HUES6 (cell line): ENCODE data around the gene DPYSL5.

ENCODE experiments used
- H3K27ac ChIP-seq: 2 replicates; pipeline ENCODE4 v1.7.0; 2013; ENCODE audit warnings: low read depth, mild to moderate bottlenecking, low read length, inconsistent platforms
- H3K27me3 ChIP-seq: 2 replicates; pipeline ENCODE4 v1.6.1; 2013; ENCODE audit warnings: low read length; ENCODE audit not compliant: control insufficient read depth, insufficient read depth
- H3K36me3 ChIP-seq: 2 replicates; pipeline ENCODE4 v1.6.1; 2013; ENCODE audit warnings: low read length; ENCODE audit not compliant: control insufficient read depth, insufficient read depth
- H3K4me1 ChIP-seq: 2 replicates; pipeline ENCODE4 v1.6.1; 2013; ENCODE audit warnings: low read length; ENCODE audit not compliant: control insufficient read depth, insufficient read depth
- H3K4me3 ChIP-seq: 2 replicates; pipeline ENCODE4 v1.5.1; 2013; ENCODE audit warnings: low read depth, low read length
- H3K9ac ChIP-seq: one replicate; pipeline ENCODE4 v1.6.1; 2013; ENCODE audit warnings: mild to moderate bottlenecking, low read length
- H3K9me3 ChIP-seq: 2 replicates; pipeline ENCODE4 v1.6.1; 2013; ENCODE audit warnings: low read depth, low read length; ENCODE audit not compliant: control insufficient read depth, insufficient read depth

The DPYSL5 gene

DNA sequence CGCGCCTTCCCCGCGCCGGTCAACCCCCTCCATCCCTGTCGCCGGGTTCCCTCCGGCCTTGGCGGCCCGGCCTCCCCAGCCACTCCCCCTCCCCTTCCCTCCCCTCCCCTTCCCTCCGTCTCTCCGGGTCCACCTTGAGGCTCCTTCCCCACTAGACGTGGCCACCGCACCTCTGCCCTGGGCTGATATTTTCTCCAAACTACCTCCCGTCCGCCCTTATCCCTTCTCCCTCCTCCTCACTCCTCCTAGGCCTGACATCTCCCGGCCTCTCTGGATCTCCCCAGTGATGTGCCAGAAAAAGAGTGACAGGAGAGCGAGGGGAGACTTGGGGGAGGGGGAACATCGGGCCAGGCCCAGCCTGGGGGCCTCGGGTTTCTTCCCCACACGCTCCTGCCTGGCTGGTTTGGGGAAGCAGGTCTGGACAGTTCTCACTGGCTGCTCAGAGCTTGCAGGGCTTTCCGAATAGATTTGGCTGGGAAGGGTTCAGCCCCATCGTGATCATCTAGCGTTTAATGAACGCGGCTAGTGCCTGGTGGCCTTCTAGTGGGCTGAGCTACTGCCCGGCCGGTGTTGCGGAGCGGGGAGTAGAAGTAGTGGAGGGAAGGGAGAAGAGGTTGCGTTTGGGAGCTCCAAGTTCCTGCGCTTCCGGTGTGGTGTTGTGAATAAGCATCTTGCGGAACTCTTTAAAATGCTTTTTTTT is 123.1 kb downstream of the DPYSL5 start:
- peak overlapping the region; percentile 65 for H3K4me3 ChIP-seq
- no peaks in the 10 kb centered on the region for H3K9me3 ChIP-seq
- H3K27ac ChIP-seq: no peak overlapping the region
- H3K36me3 ChIP-seq: no peaks in the 10 kb centered on the region
- no peaks in the 10 kb centered on the region; the same call in 1 of the 2 replicates for H3K4me1 ChIP-seq
- peaks cover 47% of the 10 kb centered on the region for H3K27me3 ChIP-seq
- peak overlapping the region; percentile 14 for H3K9ac ChIP-seq

DNA sequence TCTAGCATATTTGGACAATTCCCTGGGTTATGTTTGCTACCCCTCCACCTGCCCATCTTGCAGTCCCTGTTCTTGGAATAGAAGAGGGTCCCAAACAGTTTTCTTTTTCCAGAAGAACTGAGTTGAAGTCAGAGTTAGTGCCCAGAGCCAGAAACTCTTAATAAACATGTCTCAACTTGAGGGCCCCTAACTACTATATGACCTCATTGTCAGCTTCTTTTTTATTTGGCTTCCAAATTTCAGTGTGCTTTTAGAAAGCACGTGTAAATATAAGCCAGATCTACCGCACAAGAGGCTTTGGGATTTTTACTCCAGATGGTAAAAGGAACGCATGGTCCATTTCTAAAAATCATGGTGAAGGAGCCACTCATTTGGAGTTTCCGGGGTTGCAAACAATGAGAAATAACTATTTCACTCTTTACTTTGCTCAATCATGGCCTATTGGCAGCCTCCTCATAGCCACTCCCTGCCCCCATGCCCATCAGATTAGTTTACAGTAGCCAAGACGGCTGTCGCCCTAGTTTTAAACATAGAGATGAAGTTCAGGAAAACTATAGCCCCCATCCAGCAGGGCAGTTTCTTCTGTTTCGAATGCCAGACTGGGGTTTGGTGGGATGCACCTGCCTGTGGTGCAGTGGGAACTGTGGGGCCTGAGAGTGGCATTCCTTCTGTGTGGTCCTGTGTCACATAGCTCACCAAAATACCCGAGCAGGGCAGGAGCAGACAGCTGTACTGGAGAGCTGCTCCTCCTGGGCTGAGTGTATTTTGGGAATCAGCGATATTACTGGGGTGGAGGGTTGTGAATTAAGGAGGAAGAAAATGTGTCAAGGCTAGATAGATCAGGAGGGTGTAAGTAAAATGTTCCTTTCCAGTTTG is 124.2 kb downstream of the DPYSL5 start:
- H3K36me3 ChIP-seq: no peaks in the 10 kb centered on the region
- H3K4me1 ChIP-seq: no peaks in the 10 kb centered on the region; the same call in 1 of the 2 replicates
- H3K9ac ChIP-seq: no peak overlapping the region
- peaks cover 47% of the 10 kb centered on the region for H3K27me3 ChIP-seq
- H3K27ac ChIP-seq: no peak overlapping the region
- no peaks in the 10 kb centered on the region for H3K9me3 ChIP-seq
- 0 out of 2 replicates have a peak overlapping the region, but pooled peaks have one; percentile 65 for H3K4me3 ChIP-seq

DNA sequence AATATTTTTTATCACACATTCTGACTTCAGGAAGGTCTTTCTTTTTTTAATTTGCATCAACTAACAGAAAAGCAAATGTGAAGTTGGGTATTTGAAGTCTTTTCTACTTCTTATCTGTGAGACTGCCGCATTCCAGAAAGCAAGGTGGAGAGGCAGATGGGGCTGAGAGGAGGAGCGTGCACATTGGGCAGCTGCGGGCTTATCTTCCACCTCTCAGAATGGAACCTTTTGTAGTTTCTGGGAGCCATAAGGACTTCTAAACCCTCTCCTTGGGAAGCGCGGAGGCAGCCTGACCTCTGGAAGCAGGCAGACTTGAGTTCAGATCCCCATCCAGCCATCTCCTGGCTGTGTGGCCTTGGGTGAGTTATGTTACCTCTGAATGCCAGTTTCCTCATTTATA is 126.4 kb downstream of the DPYSL5 start:
- Histone ChIP-seq H3K9me3 (no peaks in the 10 kb centered on the region), H3K27ac (no peak overlapping the region)

DNA sequence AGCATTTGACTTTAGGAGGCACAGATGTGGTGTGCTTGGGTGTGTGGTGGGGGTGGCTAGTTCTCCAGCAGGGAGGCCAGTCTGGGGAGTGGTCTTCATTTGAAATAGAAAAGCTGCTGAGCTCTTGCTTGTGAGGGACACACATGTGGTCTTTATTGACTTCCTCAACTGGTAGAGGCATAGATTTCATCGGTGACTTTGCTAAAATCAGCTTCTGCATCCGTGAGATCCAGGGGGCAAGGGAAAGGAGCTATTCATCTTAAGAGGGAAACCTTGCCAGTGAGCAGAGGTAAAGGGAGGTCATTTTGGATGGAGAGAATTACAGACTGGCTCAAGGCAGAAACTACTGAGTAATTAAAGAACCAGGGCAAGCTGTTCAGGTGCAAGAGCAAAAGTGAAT is 127.2 kb downstream of the DPYSL5 start:
- Histone ChIP-seq H3K9ac (no peak overlapping the region), H3K36me3 (no peaks in the 10 kb centered on the region), H3K27me3 (peaks cover 25% of the 10 kb centered on the region), H3K4me3 (no peak overlapping the region), H3K27ac (no peak overlapping the region), H3K9me3 (no peaks in the 10 kb centered on the region), H3K4me1 (no peaks in the 10 kb centered on the region; the same call in 1 of the 2 replicates)

More for the DNA sequence above, 126.4 kb downstream of the DPYSL5 start:
- Histone ChIP-seq H3K9ac (no peak overlapping the region), H3K36me3 (no peaks in the 10 kb centered on the region), H3K27me3 (peaks cover 31% of the 10 kb centered on the region), H3K4me1 (no peaks in the 10 kb centered on the region; the same call in 1 of the 2 replicates), H3K4me3 (no peak overlapping the region)

- H3K27ac ChIP-seq: no peak overlapping the region
- peaks cover 24% of the 10 kb centered on the region for H3K27me3 ChIP-seq
- no peaks in the 10 kb centered on the region for H3K36me3 ChIP-seq
- H3K4me3 ChIP-seq: no peak overlapping the region
- H3K4me1 ChIP-seq: no peaks in the 10 kb centered on the region; the same call in 1 of the 2 replicates
- no peaks in the 10 kb centered on the region for H3K9me3 ChIP-seq
- no peak overlapping the region for H3K9ac ChIP-seq
Measured at GRCh38 chr2:26975656-26976055, 127.7 kb downstream of the DPYSL5 start.

DNA sequence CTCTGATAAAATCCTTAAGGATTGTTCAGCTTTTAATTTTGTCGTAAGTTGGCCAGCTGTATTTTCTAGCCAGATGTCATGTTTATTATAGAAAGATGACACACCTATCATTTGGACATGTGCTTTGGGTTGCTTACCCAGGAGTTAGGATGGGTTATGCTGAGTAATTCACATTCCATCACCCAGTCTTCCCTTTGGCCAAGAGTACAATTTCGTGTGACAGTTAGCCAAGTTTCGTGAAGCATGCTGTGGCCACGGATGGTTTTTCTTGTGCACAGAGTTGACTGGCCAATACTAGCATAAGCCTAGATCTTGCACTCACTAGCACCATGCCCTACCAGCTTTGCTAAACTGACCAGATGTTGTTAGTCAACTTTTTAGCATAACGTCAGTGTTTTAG is 128.3 kb downstream of the DPYSL5 start:
- Histone ChIP-seq H3K27me3 (peaks cover 20% of the 10 kb centered on the region), H3K9me3 (no peaks in the 10 kb centered on the region), H3K4me3 (no peak overlapping the region), H3K36me3 (no peaks in the 10 kb centered on the region), H3K27ac (no peak overlapping the region), H3K9ac (no peak overlapping the region), H3K4me1 (no peaks in the 10 kb centered on the region; the same call in 1 of the 2 replicates)

DNA sequence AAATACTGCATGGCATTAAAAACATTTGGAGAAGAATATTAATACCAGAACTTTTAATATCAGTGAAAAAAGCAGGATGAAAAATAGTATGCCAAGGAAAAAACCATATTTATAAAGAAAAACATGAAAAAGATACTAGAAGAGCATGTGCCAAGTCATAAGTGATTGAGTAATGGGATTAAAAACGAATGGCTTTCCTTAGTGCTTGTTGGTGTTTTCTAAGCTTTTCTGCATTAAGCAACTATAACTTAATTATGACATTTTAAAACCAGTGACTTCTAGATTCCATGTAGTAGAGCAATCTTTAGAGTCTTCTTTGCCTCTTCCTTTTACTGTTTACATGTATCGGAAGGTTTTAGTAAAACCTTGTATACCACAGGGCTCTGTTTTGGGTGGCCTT is 129.1 kb downstream of the DPYSL5 start:
- no peaks in the 10 kb centered on the region for H3K9me3 ChIP-seq
- H3K9ac ChIP-seq: no peak overlapping the region
- H3K27me3 ChIP-seq: peaks cover 12% of the 10 kb centered on the region
- H3K4me3 ChIP-seq: no peak overlapping the region
- no peak overlapping the region for H3K27ac ChIP-seq
- no peaks in the 10 kb centered on the region; the same call in 1 of the 2 replicates for H3K4me1 ChIP-seq
- no peaks in the 10 kb centered on the region for H3K36me3 ChIP-seq

DNA sequence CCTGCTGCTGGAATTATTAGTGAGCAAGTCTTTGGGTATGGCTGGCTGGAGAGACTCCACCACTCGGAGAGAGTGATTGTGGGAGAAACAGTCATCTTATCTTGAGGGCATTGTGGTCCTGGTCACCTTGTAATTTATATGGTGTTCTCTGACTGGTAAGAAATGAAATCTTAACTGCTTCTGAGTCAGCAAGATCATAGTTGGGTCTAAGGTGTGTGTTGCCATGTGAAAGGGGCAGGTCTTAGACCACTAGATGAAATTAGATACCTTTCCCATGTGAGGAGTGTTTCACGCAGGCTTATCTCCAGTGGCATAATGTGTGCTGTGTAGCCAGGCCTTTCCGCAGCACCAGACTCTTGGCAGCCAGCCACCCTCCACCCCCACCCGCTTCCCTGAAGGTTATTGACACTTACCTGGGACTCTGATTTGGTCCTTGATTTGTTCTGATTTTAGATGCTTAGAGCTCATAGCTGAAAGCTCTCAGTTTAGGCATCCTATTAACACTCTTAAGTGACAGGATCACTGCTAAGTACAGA is 130.2 kb downstream of the DPYSL5 start:
- Histone ChIP-seq H3K36me3 (no peaks in the 10 kb centered on the region), H3K4me3 (no peak overlapping the region), H3K27me3 (peaks cover 1% of the 10 kb centered on the region; the same call in 1 of the 2 replicates), H3K27ac (no peak overlapping the region), H3K9me3 (no peaks in the 10 kb centered on the region), H3K4me1 (no peaks in the 10 kb centered on the region; the same call in 1 of the 2 replicates), H3K9ac (no peak overlapping the region)

- Histone ChIP-seq H3K36me3 (no peaks in the 10 kb centered on the region), H3K9ac (no peak overlapping the region), H3K27me3 (no peaks in the 10 kb centered on the region), H3K27ac (no peak overlapping the region), H3K4me3 (no peak overlapping the region), H3K4me1 (no peaks in the 10 kb centered on the region; the same call in 1 of the 2 replicates), H3K9me3 (no peaks in the 10 kb centered on the region)
Measured at GRCh38 chr2:26979741-26980140, 131.8 kb downstream of the DPYSL5 start.

GRCh38 chr2:26980971-26981370 is 133.0 kb downstream of the DPYSL5 start:
- Histone ChIP-seq H3K9ac (no peak overlapping the region), H3K4me1 (no peaks in the 10 kb centered on the region), H3K27me3 (no peaks in the 10 kb centered on the region), H3K9me3 (no peaks in the 10 kb centered on the region), H3K27ac (no peak overlapping the region), H3K4me3 (no peak overlapping the region), H3K36me3 (no peaks in the 10 kb centered on the region)
